Measurements from ENCODE around the gene GABRP. TPM values are rescaled to one million over a fixed set of nuclear protein-coding genes. Genes with fewer than 3 reads are reported as not detected.

GABRP gene
- 0.45 TPM for total RNA-seq

- ATAC-seq: no peak
- DNase-seq (ENCODE audit: low spot score): no peak
These were observed at the start of gene GABRP for GRCh38 chr5:170783498-170784247. Gene GABRP (plus strand): TSS chr5:170783725. CDS start chr5:170788616, 4,891 bp downstream.

- ATAC-seq (no peak), DNase-seq (ENCODE audit: low spot score) (no peak)
These were observed 46.6 kb upstream of the GABRP start for GRCh38 chr5:170736966-170737365.

- ATAC-seq: no peak
These were observed 45.9 kb upstream of the GABRP start for GRCh38 chr5:170737591-170737990.

GRCh38 chr5:170738840-170739239, 44.7 kb upstream of the GABRP start:
- ATAC-seq (no peak), DNase-seq (ENCODE audit: low spot score) (no peak)

More at GRCh38 chr5:170737591-170737990, 45.9 kb upstream of the GABRP start:
- DNase-seq (ENCODE audit: low spot score): no peak

GRCh38 chr5:170739446-170739845, 44.1 kb upstream of the GABRP start:
- DNase-seq (ENCODE audit: low spot score): no peak

GRCh38 chr5:170740551-170741205, 42.8 kb upstream of the GABRP start:
- DNase-seq (ENCODE audit: low spot score): no peak
- no peak for ATAC-seq

More at GRCh38 chr5:170739446-170739845, 44.1 kb upstream of the GABRP start:
- ATAC-seq: no peak

GRCh38 chr5:170741801-170742200, 41.7 kb upstream of the GABRP start:
- ATAC-seq (no peak), DNase-seq (ENCODE audit: low spot score) (no peak)

GRCh38 chr5:170743876-170744212, 39.7 kb upstream of the GABRP start:
- no peak for DNase-seq (ENCODE audit: low spot score)
- ATAC-seq: no peak

- no peak for ATAC-seq
- DNase-seq (ENCODE audit: low spot score): no peak
These were observed 37.9 kb upstream of the GABRP start for GRCh38 chr5:170745481-170746071.

GRCh38 chr5:170746075-170746960, 37.2 kb upstream of the GABRP start:
- ATAC-seq (no peak), DNase-seq (ENCODE audit: low spot score) (no peak)

GRCh38 chr5:170746961-170747340, 36.6 kb upstream of the GABRP start:
- ATAC-seq (no peak), DNase-seq (ENCODE audit: low spot score) (no peak)

GRCh38 chr5:170747357-170747756, 36.2 kb upstream of the GABRP start:
- no peak for DNase-seq (ENCODE audit: low spot score)
- no peak for ATAC-seq

- ATAC-seq (no peak), DNase-seq (ENCODE audit: low spot score) (no peak)
These were observed 35.7 kb upstream of the GABRP start for GRCh38 chr5:170747851-170748250.

GRCh38 chr5:170748951-170749471, 34.5 kb upstream of the GABRP start:
- no peak for ATAC-seq
- DNase-seq (ENCODE audit: low spot score): no peak

- DNase-seq (ENCODE audit: low spot score) (no peak), ATAC-seq (no peak)
These were observed 33.6 kb upstream of the GABRP start for GRCh38 chr5:170749911-170750431.

GRCh38 chr5:170750791-170751190, 32.7 kb upstream of the GABRP start:
- DNase-seq (ENCODE audit: low spot score) (no peak), ATAC-seq (no peak)

- DNase-seq (ENCODE audit: low spot score): no peak
- no peak for ATAC-seq
These were observed 31.9 kb upstream of the GABRP start for GRCh38 chr5:170751631-170752030.

GRCh38 chr5:170752257-170753215, 31.0 kb upstream of the GABRP start:
- DNase-seq (ENCODE audit: low spot score): no peak

GRCh38 chr5:170753311-170753710, 30.2 kb upstream of the GABRP start:
- DNase-seq (ENCODE audit: low spot score) (no peak), ATAC-seq (no peak)

More at GRCh38 chr5:170752257-170753215, 31.0 kb upstream of the GABRP start:
- no peak for ATAC-seq
